GM23338 (cell line): ENCODE results near the gene IDI1. TPM values are rescaled to one million over a fixed set of nuclear protein-coding genes. Genes with fewer than 3 reads are reported as not detected.

Experiments used
- ATAC-seq: fragments of 200-7000 bp; cut with Tn5 transposase; 3 replicates; pipeline ENCODE4 v1.9.1; 2020
- DNase-seq: peaks from one replicate; pipeline ENCODE4 v3.0.0-alpha.2; 2015; ENCODE audit warnings: low spot score
- H2AFZ ChIP-seq: fragments of 200-600 bp; sonication (generic); 2 replicates; pipeline ENCODE4 v1.8.0; 2016; ENCODE audit warnings: antibody characterized with exemption, mild to moderate bottlenecking, moderate library complexity
- H3F3A ChIP-seq: fragments of 200-600 bp; sonication (generic); replicated peaks from 2 replicates; pipeline ENCODE4 v1.8.0; 2017; ENCODE audit warnings: antibody characterized with exemption, mixed run types, low read depth
- H3K27ac ChIP-seq: fragments of 200-600 bp; sonication (generic); 2 replicates; pipeline ENCODE4 v1.6.1; 2016; ENCODE audit warnings: low read depth
- H3K27me3 ChIP-seq: fragments of 200-600 bp; sonication (generic); 2 replicates; pipeline ENCODE4 v1.8.0; 2016; ENCODE audit warnings: mild to moderate bottlenecking, mixed run types, moderate library complexity; ENCODE audit not compliant: insufficient read depth
- H3K36me3 ChIP-seq: fragments of 200-600 bp; sonication (generic); 2 replicates; pipeline ENCODE4 v1.8.0; 2016; ENCODE audit warnings: mild to moderate bottlenecking; ENCODE audit not compliant: insufficient read depth
- H3K4me1 ChIP-seq: fragments of 200-600 bp; sonication (generic); 2 replicates; pipeline ENCODE4 v1.8.0; 2016; ENCODE audit warnings: mild to moderate bottlenecking, moderate library complexity; ENCODE audit not compliant: insufficient read depth
- H3K4me2 ChIP-seq: fragments of 200-600 bp; sonication (generic); 2 replicates; pipeline ENCODE4 v1.7.1; 2017; ENCODE audit warnings: mixed run types
- H3K4me3 ChIP-seq: fragments of 200-600 bp; sonication (generic); 2 replicates; pipeline ENCODE4 v1.6.1; 2016; ENCODE audit warnings: mixed run types
- H3K79me2 ChIP-seq: fragments of 200-600 bp; sonication (generic); replicated peaks from 2 replicates; pipeline ENCODE4 v1.8.0; 2017; ENCODE audit warnings: mild to moderate bottlenecking; ENCODE audit not compliant: insufficient read depth
- H3K9me2 ChIP-seq: fragments of 200-600 bp; sonication (generic); 2 replicates; pipeline ENCODE4 v1.8.0; 2017; ENCODE audit not compliant: insufficient read depth
- H4K20me1 ChIP-seq: fragments of 200-600 bp; sonication (generic); replicated peaks from 2 replicates; pipeline ENCODE4 v1.8.0; 2017; ENCODE audit warnings: mild to moderate bottlenecking; ENCODE audit not compliant: insufficient read depth
- H3K27ac Mint-ChIP-seq: 2 replicates; pipeline ENCODE4 v1.8.0; 2020; ENCODE audit warnings: inconsistent platforms, mild to moderate bottlenecking, moderate library complexity, mixed read lengths
- H3K27me3 Mint-ChIP-seq: 3 replicates; pipeline ENCODE4 v1.8.0; 2022; ENCODE audit warnings: low read depth, mild to moderate bottlenecking, moderate library complexity, mixed read lengths, inconsistent platforms; ENCODE audit not compliant: insufficient read depth, poor library complexity
- H3K36me3 Mint-ChIP-seq: 3 replicates; pipeline ENCODE4 v1.8.0; 2021; ENCODE audit warnings: low read depth, mild to moderate bottlenecking, inconsistent platforms, moderate library complexity, mixed read lengths
- H3K4me1 Mint-ChIP-seq: 3 replicates; pipeline ENCODE4 v1.8.0; 2020; ENCODE audit warnings: mild to moderate bottlenecking, inconsistent platforms, mixed read lengths
- H3K4me3 Mint-ChIP-seq: 3 replicates; pipeline ENCODE4 v1.8.0; 2021; ENCODE audit warnings: moderate library complexity, mild to moderate bottlenecking, inconsistent platforms, mixed read lengths
- H3K9me3 Mint-ChIP-seq: 3 replicates; pipeline ENCODE4 v1.8.0; 2020; ENCODE audit warnings: moderate library complexity, mild to moderate bottlenecking, inconsistent platforms, mixed read lengths
- CREB1 ChIP-seq: fragments of 250-450 bp; sonication (Bioruptor Pico); IDR thresholded peaks from 2 replicates; pipeline ENCODE4 v1.5.0; 2020; ENCODE audit warnings: low read depth, mild to moderate bottlenecking, moderate library complexity
- CTCF ChIP-seq, 2 experiments: fragments of 200-600 bp in 1 of 2; sonication (generic) in 1 of 2; conservative IDR thresholded peaks; 2 replicates each; pipeline versions ENCODE4 v1.5.1 to v1.6.1; 2016 to 2017; ENCODE audit warnings: antibody characterized with exemption in 2 of 2, low read depth in 2 of 2, mild to moderate bottlenecking in 2 of 2, moderate library complexity in 1 of 2
- EZH2 ChIP-seq: fragments of 200-600 bp; sonication (generic); IDR thresholded peaks from one replicate; pipeline ENCODE4 v1.8.0; 2017; ENCODE audit warnings: antibody characterized with exemption, mild to moderate bottlenecking, low read depth; ENCODE audit not compliant: unreplicated experiment
- JUNB ChIP-seq: IDR thresholded peaks from one replicate; pipeline ENCODE4 v1.6.1; 2016; ENCODE audit warnings: antibody characterized with exemption; ENCODE audit not compliant: unreplicated experiment
- POLR2AphosphoS5 ChIP-seq: IDR thresholded peaks from 2 replicates; pipeline ENCODE4 v1.6.1; 2016; ENCODE audit warnings: antibody characterized with exemption, low read depth
- STAT1 ChIP-seq: IDR thresholded peaks from one replicate; pipeline ENCODE4 v1.6.1; 2016; ENCODE audit warnings: antibody characterized with exemption; ENCODE audit not compliant: unreplicated experiment
- ZNF331 ChIP-seq: fragments of 250-450 bp; sonication (Bioruptor Pico); IDR thresholded peaks from 2 replicates; pipeline ENCODE4 v1.5.0; 2020; ENCODE audit warnings: low read depth, mild to moderate bottlenecking, moderate library complexity
- ZNF462 ChIP-seq: fragments of 250-450 bp; sonication (Bioruptor Pico); IDR thresholded peaks from 2 replicates; pipeline ENCODE4 v1.5.0; 2020; ENCODE audit warnings: mild to moderate bottlenecking, moderate library complexity
- polyA plus RNA-seq: library from polyadenylated mRNA; unstranded; fragments of >200 nt; fragmentation: Nextera tagmentation; extraction: Ambion mirVana; gene quantifications from 2 replicates; pipeline ENCODE4 v1.2.1, GENCODE V29; 2016
- total RNA-seq: library from RNA; depleted of rRNA; stranded (reverse); fragments of >200 nt; shearing (Covaris generic); gene quantifications from 2 replicates; pipeline ENCODE4 v1.2.3, GENCODE V29; 2014

The IDI1 gene
- total and polyA plus RNA-seq, 2 experiments from 2014 or later = 119 to 154 TPM

GRCh38 chr10:1029838-1030237 lies 19.1 kb downstream of the IDI1 start (continued):
- no peak for TF ChIP-seq ZNF462 (CRISPR knock-in tag)

DNA sequence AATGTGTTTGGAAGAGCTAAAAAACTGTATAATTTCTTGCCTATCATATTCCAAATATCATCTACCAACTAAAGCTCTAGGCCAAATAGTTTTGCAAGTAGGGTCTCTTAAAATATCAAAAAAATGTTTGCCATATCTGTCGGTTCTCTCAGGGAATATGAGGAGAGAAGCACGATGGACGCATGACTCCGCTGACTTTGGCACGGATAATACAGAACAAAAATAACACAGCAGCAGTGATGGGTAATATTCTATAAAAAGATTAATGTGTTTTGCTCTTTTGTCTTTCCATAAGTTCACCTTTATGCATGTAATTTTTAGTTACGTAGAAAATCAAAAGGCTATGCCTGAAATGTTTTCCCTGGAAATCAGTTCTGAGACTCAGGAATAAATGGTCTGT lies 22.3 kb downstream of the IDI1 start:
- H3K27me3 ChIP-seq = no peaks in the 10 kb centered on the region
- no peak overlapping the region for H2AFZ ChIP-seq
- H3K9me2 ChIP-seq = no peaks in the 10 kb centered on the region
- Mint-ChIP-seq H3K9me3 (no peaks in the 10 kb centered on the region), H3K4me3 (no peak overlapping the region), H3K27me3 (no peaks in the 10 kb centered on the region), H3K4me1 (peaks cover 5% of the 10 kb centered on the region; the same call in 1 of the 3 replicates), H3K27ac (no peak overlapping the region), H3K36me3 (no peaks in the 10 kb centered on the region)
- H3K4me2 ChIP-seq = no peak overlapping the region
- peaks cover 11% of the 10 kb centered on the region; the same call in 1 of the 2 replicates for H3K4me1 ChIP-seq
- ATAC-seq (no peak), DNase-seq (no peak)
- no peak overlapping the region for H3K27ac ChIP-seq
- no peaks in the 10 kb centered on the region for H4K20me1 ChIP-seq
- H3K79me2 ChIP-seq = no peaks in the 10 kb centered on the region
- no peaks in the 10 kb centered on the region for H3K36me3 ChIP-seq
- H3F3A ChIP-seq = 0 out of 2 replicates have a peak, but pooled peaks cover 2% of the 10 kb centered on the region
- H3K4me3 ChIP-seq = no peak overlapping the region
- no peak for TF ChIP-seq EZH2
- TF ChIP-seq POLR2AphosphoS5 = no peak
- TF ChIP-seq JUNB = no peak
- TF ChIP-seq ZNF331 (CRISPR knock-in tag) = no peak
- TF ChIP-seq STAT1 = no peak
- TF ChIP-seq CTCF (conservative IDR thresholded peaks at IDR 0.05; ENCODE audit: low read depth in 2 of 2) = no peak
- TF ChIP-seq ZNF462 (CRISPR knock-in tag) = no peak
- TF ChIP-seq CREB1 (CRISPR knock-in tag) = no peak
